Measurements from ENCODE around the gene BRWD1.

GRCh38 chr21:39347537-39347936 lies 34.1 kb upstream of the BRWD1 start:
- TF ChIP-seq, protein P1, sequence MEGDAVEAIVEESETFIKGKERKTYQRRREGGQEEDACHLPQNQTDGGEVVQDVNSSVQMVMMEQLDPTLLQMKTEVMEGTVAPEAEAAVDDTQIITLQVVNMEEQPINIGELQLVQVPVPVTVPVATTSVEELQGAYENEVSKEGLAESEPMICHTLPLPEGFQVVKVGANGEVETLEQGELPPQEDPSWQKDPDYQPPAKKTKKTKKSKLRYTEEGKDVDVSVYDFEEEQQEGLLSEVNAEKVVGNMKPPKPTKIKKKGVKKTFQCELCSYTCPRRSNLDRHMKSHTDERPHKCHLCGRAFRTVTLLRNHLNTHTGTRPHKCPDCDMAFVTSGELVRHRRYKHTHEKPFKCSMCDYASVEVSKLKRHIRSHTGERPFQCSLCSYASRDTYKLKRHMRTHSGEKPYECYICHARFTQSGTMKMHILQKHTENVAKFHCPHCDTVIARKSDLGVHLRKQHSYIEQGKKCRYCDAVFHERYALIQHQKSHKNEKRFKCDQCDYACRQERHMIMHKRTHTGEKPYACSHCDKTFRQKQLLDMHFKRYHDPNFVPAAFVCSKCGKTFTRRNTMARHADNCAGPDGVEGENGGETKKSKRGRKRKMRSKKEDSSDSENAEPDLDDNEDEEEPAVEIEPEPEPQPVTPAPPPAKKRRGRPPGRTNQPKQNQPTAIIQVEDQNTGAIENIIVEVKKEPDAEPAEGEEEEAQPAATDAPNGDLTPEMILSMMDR (IDR thresholded peaks at IDR 0.05) = no peak
- TF ChIP-seq POLR2A (IDR thresholded peaks at IDR 0.05) (peak; percentile 17), POLR2AphosphoS5 (IDR thresholded peaks at IDR 0.05) (no peak)
